Keratinocyte (primary cell): ENCODE results near the gene LOXL4. TPM values are rescaled to one million over a fixed set of nuclear protein-coding genes. Genes with fewer than 3 reads are reported as not detected.
A peak's percentile ranks its signal among the peaks of the same experiment; 100 is the strongest.

Experiments used
- DNase-seq: peaks from one replicate; pipeline ENCODE4 v3.0.0-alpha.2; 2011; ENCODE audit warnings: low read depth, missing footprints, low spot score
- FAIRE-seq: peaks from 2 replicates; lab custom pipeline; 2011; peaks lifted over from hg19 to GRCh38; lab: Jason Lieb, UNC
- H2AFZ ChIP-seq: 2 replicates; pipeline ENCODE4 v1.6.0; 2012; ENCODE audit warnings: low read length, control low read depth, inconsistent platforms; ENCODE audit not compliant: control insufficient read depth
- H3K27ac ChIP-seq: 2 replicates; pipeline ENCODE4 v1.5.1; 2011; ENCODE audit warnings: low read length; ENCODE audit not compliant: control insufficient read depth, insufficient read depth
- H3K27me3 ChIP-seq: 3 replicates; pipeline ENCODE4 v1.6.0; 2011; ENCODE audit warnings: low read length; ENCODE audit not compliant: control insufficient read depth, insufficient read depth; ENCODE audit errors: extremely low read depth
- H3K36me3 ChIP-seq, 2 experiments: 2 replicates in 1 of 2; 3 replicates in 1 of 2; pipeline ENCODE4 v1.5.1; 2011; ENCODE audit warnings: low read length in 2 of 2, mild to moderate bottlenecking in 1 of 2; ENCODE audit not compliant: control insufficient read depth in 2 of 2, insufficient read depth in 2 of 2; ENCODE audit errors: extremely low read depth in 1 of 2
- H3K4me1 ChIP-seq: 3 replicates; pipeline ENCODE4 v1.5.1; 2011; ENCODE audit warnings: low read length; ENCODE audit not compliant: control insufficient read depth, insufficient read depth; ENCODE audit errors: extremely low read depth
- H3K4me2 ChIP-seq: 3 replicates; pipeline ENCODE4 v1.6.0; 2011; ENCODE audit warnings: low read depth, low read length; ENCODE audit not compliant: control insufficient read depth, insufficient read depth; ENCODE audit errors: extremely low read depth
- H3K4me3 ChIP-seq, 3 experiments: fragments of 200-600 bp in 1 of 3; sonication (generic) in 1 of 3; 2 replicates in 2 of 3; 3 replicates in 1 of 3; pipeline ENCODE4 v1.5.1; 2011 to 2016; ENCODE audit warnings: low read length in 3 of 3, mild to moderate bottlenecking in 3 of 3, control low read depth in 2 of 3, inconsistent platforms in 1 of 3, low read depth in 1 of 3, mixed read lengths in 1 of 3, mixed run types in 1 of 3, moderate library complexity in 1 of 3; ENCODE audit not compliant: control insufficient read depth in 2 of 3, insufficient read depth in 2 of 3; ENCODE audit errors: extremely low read depth in 1 of 3
- H3K79me2 ChIP-seq: 2 replicates; pipeline ENCODE4 v1.6.0; 2012; ENCODE audit warnings: low read length; ENCODE audit not compliant: control insufficient read depth, insufficient read depth
- H3K9ac ChIP-seq: 3 replicates; pipeline ENCODE4 v1.6.0; 2011; ENCODE audit warnings: low read length; ENCODE audit not compliant: control insufficient read depth, insufficient read depth; ENCODE audit errors: extremely low read depth
- H3K9me1 ChIP-seq: 3 replicates; pipeline ENCODE4 v1.6.0; 2011; ENCODE audit warnings: low read length; ENCODE audit not compliant: control insufficient read depth, insufficient read depth; ENCODE audit errors: extremely low read depth
- H3K9me3 ChIP-seq: 2 replicates; pipeline ENCODE4 v1.5.1; 2012; ENCODE audit warnings: low read depth, low read length; ENCODE audit not compliant: control insufficient read depth
- H4K20me1 ChIP-seq: 3 replicates; pipeline ENCODE4 v1.6.0; 2011; ENCODE audit warnings: low read length; ENCODE audit not compliant: control insufficient read depth, insufficient read depth; ENCODE audit errors: extremely low read depth
- EZH2 ChIP-seq: IDR thresholded peaks from one replicate; pipeline ENCODE4 v1.6.1; 2012; ENCODE audit warnings: inconsistent platforms, mild to moderate bottlenecking, low read length, moderate library complexity
- dilution Hi-C: fragments of 300-500 bp; cut with MboI; formaldehyde crosslinking; loops from one replicate; pipeline ENCODE4 v1.7.0; 2020; ENCODE audit warnings: low sequenced_read_pairs; ENCODE audit not compliant: extremely low pct_ligation_motif_present
- polyA plus RNA-seq, 5 experiments: library from polyadenylated mRNA; depleted of rRNA in 3 of 5; stranded (reverse) in 3 of 5; stranded (forward) in 1 of 5; unstranded in 1 of 5; fragments of >200 nt; gene quantifications; 1 replicate in 1 of 5; 2 replicates in 3 of 5; 3 replicates in 1 of 5; pipeline versions ENCODE4 v1.2.1 to v1.2.3, GENCODE V29; 2011 to 2012; ENCODE audit warnings: missing spikeins in 2 of 5, low read depth in 1 of 5, low replicate concordance in 1 of 5
- TF ChIP-seq, protein P1 (sequence below), 3 experiments: IDR thresholded peaks in 1 of 3; conservative IDR thresholded peaks in 1 of 3; optimal IDR thresholded peaks in 1 of 3; 2 replicates in 2 of 3; 3 replicates in 1 of 3; pipeline versions ENCODE3 to v1.5.1; 2011; ENCODE audit warnings: low read length in 3 of 3, mild to moderate bottlenecking in 3 of 3, moderate library complexity in 2 of 3, control low read depth in 1 of 3, inconsistent platforms in 1 of 3; ENCODE audit not compliant: insufficient read depth in 2 of 3; ENCODE audit errors: extremely low read depth in 1 of 3

Gene LOXL4
- polyA plus RNA-seq, 1 donor (not counting 4 experiments of a cell fraction or from before 2014, with no cell fraction given) = 0.01 TPM

- Histone ChIP-seq H3K4me3 (no peak overlapping the region), H3K9ac (no peak overlapping the region), H3K36me3 (peaks cover 0 to 13% of the 10 kb centered on the region in 2 experiments), H3K27me3 (no peaks in the 10 kb centered on the region), H2AFZ (no peak overlapping the region), H3K9me3 (no peaks in the 10 kb centered on the region), H3K27ac (no peak overlapping the region), H3K4me1 (no peaks in the 10 kb centered on the region), H3K4me2 (no peak overlapping the region), H3K79me2 (no peaks in the 10 kb centered on the region), H3K9me1 (no peaks in the 10 kb centered on the region), H4K20me1 (no peaks in the 10 kb centered on the region)
- TF ChIP-seq, protein P1, sequence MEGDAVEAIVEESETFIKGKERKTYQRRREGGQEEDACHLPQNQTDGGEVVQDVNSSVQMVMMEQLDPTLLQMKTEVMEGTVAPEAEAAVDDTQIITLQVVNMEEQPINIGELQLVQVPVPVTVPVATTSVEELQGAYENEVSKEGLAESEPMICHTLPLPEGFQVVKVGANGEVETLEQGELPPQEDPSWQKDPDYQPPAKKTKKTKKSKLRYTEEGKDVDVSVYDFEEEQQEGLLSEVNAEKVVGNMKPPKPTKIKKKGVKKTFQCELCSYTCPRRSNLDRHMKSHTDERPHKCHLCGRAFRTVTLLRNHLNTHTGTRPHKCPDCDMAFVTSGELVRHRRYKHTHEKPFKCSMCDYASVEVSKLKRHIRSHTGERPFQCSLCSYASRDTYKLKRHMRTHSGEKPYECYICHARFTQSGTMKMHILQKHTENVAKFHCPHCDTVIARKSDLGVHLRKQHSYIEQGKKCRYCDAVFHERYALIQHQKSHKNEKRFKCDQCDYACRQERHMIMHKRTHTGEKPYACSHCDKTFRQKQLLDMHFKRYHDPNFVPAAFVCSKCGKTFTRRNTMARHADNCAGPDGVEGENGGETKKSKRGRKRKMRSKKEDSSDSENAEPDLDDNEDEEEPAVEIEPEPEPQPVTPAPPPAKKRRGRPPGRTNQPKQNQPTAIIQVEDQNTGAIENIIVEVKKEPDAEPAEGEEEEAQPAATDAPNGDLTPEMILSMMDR (optimal IDR thresholded peaks at IDR 0.05 in 1 of 3, IDR thresholded peaks at IDR 0.05 in 1 of 3, conservative IDR thresholded peaks at IDR 0.05 in 1 of 3; ENCODE audit: extremely low read depth in 1 of 3, insufficient read depth in 2 of 3, low read length in 3 of 3) = peak in 1 of 3 experiments; percentile 28
- no peak for TF ChIP-seq EZH2
- DNase-seq = no peak
- dilution Hi-C loops = no loop called here
- FAIRE-seq = no peak
Measured at GRCh38 chr10:98251399-98251798, 16.6 kb downstream of the LOXL4 start.

DNA sequence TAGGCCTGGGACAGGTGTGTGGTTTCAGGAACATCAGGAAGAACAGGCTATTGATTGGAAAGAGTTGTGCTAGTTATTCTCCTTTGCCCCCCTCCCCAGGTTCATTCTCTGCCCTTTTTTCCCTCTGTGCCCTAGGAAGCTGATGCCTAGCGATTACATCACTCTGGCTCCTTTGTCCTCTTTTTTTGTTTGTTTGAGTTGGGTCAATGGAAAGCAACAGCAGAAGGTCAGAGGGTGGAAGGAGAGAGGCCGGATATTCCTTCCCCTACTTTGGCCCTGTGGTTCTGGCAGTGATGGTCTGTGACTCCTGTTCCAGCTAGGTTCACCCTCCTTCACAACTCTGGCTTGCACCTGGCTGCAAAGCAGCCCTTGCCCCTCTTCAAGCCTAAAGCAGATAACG is 18.9 kb downstream of the LOXL4 start:
- no peak for FAIRE-seq

More for the DNA sequence above, 18.9 kb downstream of the LOXL4 start:
- no peaks in the 10 kb centered on the region for H3K4me1 ChIP-seq
- no peak overlapping the region for H3K27ac ChIP-seq
- H3K9me3 ChIP-seq = no peaks in the 10 kb centered on the region
- no peak overlapping the region for H3K4me3 ChIP-seq
- H3K9me1 ChIP-seq = no peaks in the 10 kb centered on the region
- H4K20me1 ChIP-seq = no peaks in the 10 kb centered on the region
- TF ChIP-seq, protein P1 (optimal IDR thresholded peaks at IDR 0.05 in 1 of 3, IDR thresholded peaks at IDR 0.05 in 1 of 3, conservative IDR thresholded peaks at IDR 0.05 in 1 of 3; ENCODE audit: extremely low read depth in 1 of 3, insufficient read depth in 2 of 3, low read length in 3 of 3) = no peak
- no peak for TF ChIP-seq EZH2
- no peaks in the 10 kb centered on the region for H3K79me2 ChIP-seq
- H3K36me3 ChIP-seq = peaks cover 8 to 25% of the 10 kb centered on the region in 2 experiments
- no peak overlapping the region for H3K4me2 ChIP-seq
- H3K27me3 ChIP-seq = no peaks in the 10 kb centered on the region
- dilution Hi-C loops = no loop called here
- DNase-seq = no peak
- H2AFZ ChIP-seq = no peak overlapping the region
- no peak overlapping the region for H3K9ac ChIP-seq
